Esophagus (tissue), 2 donors: ENCODE results near the gene KCNQ5. TPM values are rescaled to one million over a fixed set of nuclear protein-coding genes. Genes with fewer than 3 reads are reported as not detected.
"Not testable (repeated sequence)": the region's sequence is repeated elsewhere in the genome, so short reads cannot be mapped to it uniquely, and the experiment has no call there.

Experiments
- H3K27ac ChIP-seq, 2 donors: one replicate each; pipeline ENCODE4 v1.5.1; 2013; ENCODE audit warnings: low read depth in 2 of 2, mild to moderate bottlenecking in 2 of 2, inconsistent platforms in 1 of 2, low read length in 1 of 2, moderate library complexity in 1 of 2
- H3K27me3 ChIP-seq, 2 donors: one replicate each; pipeline ENCODE4 v1.6.1; 2013; ENCODE audit warnings: low read length in 2 of 2, control low read depth in 1 of 2, mild to moderate bottlenecking in 1 of 2; ENCODE audit not compliant: insufficient read depth in 2 of 2, control insufficient read depth in 1 of 2
- H3K36me3 ChIP-seq, 2 donors: one replicate each; pipeline ENCODE4 v1.6.1; 2013; ENCODE audit warnings: low read length in 1 of 2; ENCODE audit not compliant: control insufficient read depth in 2 of 2, insufficient read depth in 2 of 2
- H3K4me1 ChIP-seq, 2 donors: one replicate each; pipeline ENCODE4 v1.6.1; 2013; ENCODE audit warnings: low read length in 1 of 2; ENCODE audit not compliant: control insufficient read depth in 2 of 2, insufficient read depth in 2 of 2
- H3K4me3 ChIP-seq, 2 donors: one replicate each; pipeline ENCODE4 v1.5.1; 2013; ENCODE audit warnings: low read length in 2 of 2, mild to moderate bottlenecking in 2 of 2, low read depth in 1 of 2, moderate library complexity in 1 of 2
- H3K9me3 ChIP-seq, 2 donors: one replicate each; pipeline ENCODE4 v1.6.1; 2013; ENCODE audit warnings: mild to moderate bottlenecking in 2 of 2, low read depth in 1 of 2, low read length in 1 of 2, moderate library complexity in 1 of 2; ENCODE audit not compliant: control insufficient read depth in 2 of 2, insufficient read depth in 1 of 2
- WGBS, 2 donors: extraction: QIAGEN DNeasy Blood & Tissue Kit; methylation state at CpG; one replicate each; pipeline ENCODE4 v1.1.7; 2013; 5-methylcytosine and 5-hydroxymethylcytosine counted together
- polyA plus RNA-seq, 2 donors: library from polyadenylated mRNA; stranded (reverse); fragments of 200-250 nt; gene quantifications; one replicate each; pipeline ENCODE4 v1.2.3, GENCODE V29; 2013
- donor health status: healthy with polysubstance abuse.
- donor health status: Bipolar disorder and iron deficiency.

KCNQ5 gene
- polyA plus RNA-seq, 2 donors: 0.18 to 0.22 TPM

DNA sequence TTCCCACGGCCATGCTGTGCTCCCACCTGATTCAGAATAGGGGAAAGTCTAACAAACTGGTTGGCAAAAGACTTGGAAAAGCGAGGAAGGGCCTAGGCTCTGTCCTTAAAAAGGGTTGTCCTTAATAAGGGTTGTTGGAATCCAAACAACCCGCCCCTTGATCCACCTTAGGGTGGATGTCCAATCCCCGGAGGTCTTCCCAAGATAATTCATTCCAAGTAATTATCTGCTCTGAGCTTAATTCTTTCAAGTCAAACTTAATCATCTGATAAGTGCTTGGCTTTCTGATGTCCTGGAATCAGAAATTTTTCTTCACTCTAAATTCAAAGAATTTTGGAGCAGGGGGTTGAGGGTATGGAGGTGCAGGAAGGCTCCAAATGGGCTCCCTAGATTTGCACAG, 603.5 kb downstream of the KCNQ5 start, which contains the start of gene KHDC1L:
TSS of gene KHDC1L (minus strand) at position 101 of the 400 bp plus-strand sequence. CDS start at position 13, 88 bp downstream.
- H3K4me1 ChIP-seq: no peaks in the 10 kb centered on the region
- 91 to 92% methylated on average over 4 of the region's 4 CpGs for WGBS, 2 donors
- H3K27me3 ChIP-seq: no peaks in the 10 kb centered on the region
- no peak within 1 kb of the TSS for H3K4me3 ChIP-seq
- H3K36me3 ChIP-seq: no peaks in the 10 kb centered on the region
- H3K9me3 ChIP-seq: no peaks in the 10 kb centered on the region
- H3K27ac ChIP-seq: no peak within 1 kb of the TSS

DNA sequence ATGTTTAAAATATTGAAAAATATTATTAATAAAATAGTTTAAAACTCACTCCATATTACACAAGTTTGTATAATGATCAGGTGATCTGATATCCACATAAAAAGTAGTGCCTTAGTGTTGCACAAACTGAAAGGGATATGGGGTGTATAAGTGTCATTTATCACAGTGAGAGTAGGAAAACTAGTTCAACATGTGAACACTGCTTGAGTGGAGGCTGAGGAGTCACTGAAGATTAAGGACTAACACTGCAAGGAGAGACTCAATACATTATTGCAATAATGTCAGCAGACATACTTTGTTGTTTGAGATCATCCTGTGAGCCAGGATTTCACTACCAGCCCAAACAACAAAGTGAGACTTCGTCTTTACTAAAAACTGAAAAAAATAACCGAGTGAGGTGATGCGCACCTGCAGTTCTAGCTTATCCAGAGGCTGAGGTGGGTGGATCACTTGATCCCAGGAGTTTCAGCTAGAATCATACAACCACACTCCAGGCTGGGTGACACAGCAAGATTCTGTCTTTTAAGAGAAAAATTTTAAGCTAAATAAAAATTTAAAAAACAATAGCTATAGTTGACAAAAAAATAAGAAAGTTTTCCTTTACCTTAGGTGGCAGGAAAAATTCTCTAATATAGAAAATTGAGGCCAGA, 605.9 kb downstream of the KCNQ5 start:
- Histone ChIP-seq H3K9me3 (no peaks in the 10 kb centered on the region), H3K27me3 (no peaks in the 10 kb centered on the region)
- 84 to 94% methylated on average over 3 of the region's 3 CpGs for WGBS, 2 donors

DNA sequence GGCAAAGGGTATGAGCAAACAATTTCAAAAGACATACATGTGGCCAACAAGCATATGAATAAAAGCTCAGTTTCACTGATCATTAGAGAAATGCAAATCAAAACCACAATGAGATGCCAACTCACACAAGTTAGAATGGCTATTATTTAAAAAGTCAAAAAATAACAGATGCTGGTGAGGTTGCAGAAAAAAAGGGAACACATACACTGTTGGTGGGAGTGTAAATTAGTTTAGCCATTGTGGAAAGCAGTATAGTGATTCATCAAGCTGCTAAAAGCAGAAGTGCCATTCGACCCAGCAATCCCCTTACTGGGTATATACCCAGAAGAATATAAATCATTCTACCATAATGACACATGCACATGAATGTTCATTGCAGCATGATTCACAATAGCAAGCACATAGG, 610.1 kb downstream of the KCNQ5 start:
- 53 to 64% methylated on average over 1 of the region's 1 CpG for WGBS, 2 donors
- H3K4me3 ChIP-seq: no peak overlapping the region
- no peaks in the 10 kb centered on the region for H3K27me3 ChIP-seq
- H3K4me1 ChIP-seq: no peaks in the 10 kb centered on the region
- H3K36me3 ChIP-seq: no peaks in the 10 kb centered on the region
- H3K27ac ChIP-seq: no peak overlapping the region
- H3K9me3 ChIP-seq: no peaks in the 10 kb centered on the region

More for the DNA sequence above, 605.9 kb downstream of the KCNQ5 start:
- H3K27ac ChIP-seq: no peak overlapping the region
- no peak overlapping the region for H3K4me3 ChIP-seq
- H3K4me1 ChIP-seq: no peaks in the 10 kb centered on the region
- H3K36me3 ChIP-seq: no peaks in the 10 kb centered on the region

DNA sequence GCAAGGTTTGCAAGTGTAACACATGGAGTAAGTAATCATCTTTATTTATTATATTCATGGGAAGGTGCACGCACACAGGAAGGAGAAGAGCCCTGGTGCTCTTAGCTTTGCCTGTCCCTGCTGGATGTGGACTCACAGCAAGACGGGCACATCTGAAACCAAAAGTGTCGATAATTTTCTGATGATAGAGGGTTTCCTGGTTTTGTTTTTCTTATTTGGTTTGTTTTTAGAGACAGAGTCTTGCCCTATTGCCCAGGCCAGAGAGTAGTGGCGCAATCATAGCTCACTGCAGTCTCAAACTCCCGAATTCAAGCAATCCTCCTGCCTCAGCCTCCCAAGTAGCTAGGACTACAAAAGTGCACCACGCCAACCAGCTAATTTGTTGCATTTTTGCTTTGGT, 611.2 kb downstream of the KCNQ5 start:
- Histone ChIP-seq H3K27me3 (no peaks in the 10 kb centered on the region), H3K27ac (no peak overlapping the region), H3K4me3 (no peak overlapping the region), H3K4me1 (no peaks in the 10 kb centered on the region), H3K9me3 (no peaks in the 10 kb centered on the region), H3K36me3 (no peaks in the 10 kb centered on the region)
- WGBS, 2 donors: 86 to 91% methylated on average over 6 of the region's 6 CpGs

DNA sequence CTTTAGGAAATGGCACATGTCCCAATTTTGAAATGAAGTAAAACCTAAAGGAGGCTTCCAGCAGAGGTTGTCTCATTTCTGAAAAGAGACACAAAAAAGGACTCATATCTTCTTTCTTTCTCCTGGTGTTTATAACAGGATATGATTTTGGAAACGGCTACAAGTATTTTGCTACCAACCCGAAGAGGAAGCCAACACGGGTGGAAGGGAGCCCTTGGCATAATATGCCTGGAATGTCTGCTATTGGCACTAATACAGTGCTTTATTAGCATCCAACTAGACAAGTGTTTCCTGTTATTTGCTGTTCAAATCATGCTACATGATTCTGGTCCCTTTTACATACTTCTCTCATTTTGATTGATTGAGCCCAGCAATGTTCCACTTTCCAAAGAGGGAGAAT, 612.1 kb downstream of the KCNQ5 start:
- H3K27ac ChIP-seq, H3K27me3 ChIP-seq, H3K4me3 ChIP-seq, H3K4me1 ChIP-seq, H3K9me3 ChIP-seq, H3K36me3 ChIP-seq: not testable (repeated sequence)
- WGBS, 2 donors: 27 to 64% methylated on average over 3 of the region's 3 CpGs

DNA sequence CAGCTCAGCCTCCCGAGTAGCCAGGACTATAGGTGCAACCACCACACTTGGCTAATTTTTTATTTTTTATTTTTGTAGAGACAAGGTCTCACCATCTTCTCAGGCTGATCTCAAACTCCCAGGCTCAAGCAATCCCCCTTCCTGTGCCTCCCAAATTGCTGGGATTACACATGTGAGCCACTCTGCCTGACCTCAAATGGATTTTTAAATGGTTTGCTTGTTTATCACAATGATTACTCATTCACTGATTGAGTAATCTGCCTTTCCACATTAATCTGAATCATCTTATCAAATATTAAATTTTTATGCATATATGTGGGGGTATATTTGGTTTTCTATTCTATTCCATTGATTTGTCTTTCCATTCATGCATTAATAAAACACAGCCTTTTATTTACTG, 612.9 kb downstream of the KCNQ5 start:
- H3K4me1 ChIP-seq: no peaks in the 10 kb centered on the region
- WGBS, 2 donors: 92 to 93% methylated on average over 1 of the region's 1 CpG
- H3K27me3 ChIP-seq: no peaks in the 10 kb centered on the region
- no peaks in the 10 kb centered on the region for H3K9me3 ChIP-seq
- H3K27ac ChIP-seq: no peak overlapping the region
- H3K4me3 ChIP-seq: no peak overlapping the region
- no peaks in the 10 kb centered on the region for H3K36me3 ChIP-seq

DNA sequence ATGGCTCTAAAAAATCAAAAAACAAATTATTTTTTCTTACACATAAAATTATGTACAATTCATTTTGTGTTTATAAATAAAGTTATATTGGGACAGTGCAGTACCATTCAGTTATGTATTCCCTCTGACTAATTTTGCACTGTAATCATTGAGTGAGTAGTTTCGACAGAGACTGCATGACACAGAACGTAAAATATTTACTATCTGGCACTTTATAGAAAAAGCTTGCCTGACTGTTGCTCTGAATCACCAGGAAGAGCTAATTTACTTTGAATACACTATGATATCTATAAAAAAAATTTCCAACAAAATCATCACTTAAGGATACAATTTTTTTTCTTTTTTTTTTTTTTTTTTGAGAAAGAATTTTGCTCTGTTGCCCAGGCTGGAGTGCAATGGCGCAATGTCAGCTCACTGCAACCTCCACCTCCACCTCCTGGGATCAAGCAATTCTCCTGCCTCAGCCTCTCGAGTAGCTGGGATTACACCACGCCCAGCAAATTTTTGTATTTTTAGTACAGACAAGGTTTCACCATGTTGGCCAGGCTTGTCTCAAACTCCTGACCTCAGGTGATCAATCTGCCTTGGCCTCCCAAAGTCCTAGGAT, 614.4 kb downstream of the KCNQ5 start:
- WGBS, 2 donors: 78 to 87% methylated on average over 5 of the region's 5 CpGs

DNA sequence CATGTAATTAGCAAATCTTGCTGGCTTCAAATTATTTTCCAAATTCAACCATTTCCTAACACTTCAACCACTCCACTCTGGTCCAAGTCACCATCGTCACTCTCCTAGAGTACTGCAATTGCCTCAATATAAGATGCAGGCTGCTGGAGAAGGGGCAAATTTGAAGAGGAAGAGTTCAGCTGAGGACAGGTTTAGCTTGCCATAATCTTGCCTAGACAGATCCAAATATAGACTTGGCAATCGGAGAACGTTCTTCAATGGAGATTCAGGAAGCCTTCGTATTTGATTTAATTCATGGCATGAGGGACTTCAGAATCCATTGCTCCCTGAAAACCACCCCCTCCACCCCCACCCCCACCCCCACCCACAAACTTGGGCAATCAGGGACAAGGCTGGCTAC, 618.9 kb downstream of the KCNQ5 start:
- Histone ChIP-seq H3K9me3 (no peaks in the 10 kb centered on the region), H3K27ac (no peak overlapping the region), H3K27me3 (no peaks in the 10 kb centered on the region), H3K4me1 (no peaks in the 10 kb centered on the region), H3K36me3 (no peaks in the 10 kb centered on the region), H3K4me3 (no peak overlapping the region)
- 40 to 65% methylated on average over 4 of the region's 4 CpGs for WGBS, 2 donors

More for the DNA sequence above, 614.4 kb downstream of the KCNQ5 start:
- Histone ChIP-seq H3K27me3 (no peaks in the 10 kb centered on the region), H3K4me1 (no peaks in the 10 kb centered on the region), H3K4me3 (no peak overlapping the region), H3K9me3 (no peaks in the 10 kb centered on the region), H3K36me3 (no peaks in the 10 kb centered on the region), H3K27ac (no peak overlapping the region)

DNA sequence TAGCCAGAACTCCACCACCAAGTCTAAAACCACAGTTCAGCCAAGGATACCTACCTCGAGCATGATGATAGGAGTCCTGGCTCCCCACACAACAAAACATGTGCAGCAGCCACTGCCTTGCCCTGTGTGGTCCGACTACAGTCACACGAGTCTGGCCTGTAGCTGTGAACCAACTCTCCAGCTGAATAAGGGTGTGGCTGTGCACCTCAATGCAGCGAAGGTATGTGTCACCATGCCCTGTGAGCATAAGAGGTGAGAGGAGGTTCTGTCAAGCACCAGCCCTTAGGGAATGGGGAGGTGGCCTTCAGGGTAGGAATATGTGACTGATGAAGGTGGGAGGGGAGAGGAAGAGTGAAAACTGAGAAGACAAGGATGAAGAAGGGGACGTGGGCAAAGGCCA, 620.1 kb downstream of the KCNQ5 start:
- H3K36me3 ChIP-seq: no peaks in the 10 kb centered on the region
- WGBS, 2 donors: 80 to 81% methylated on average over 5 of the region's 5 CpGs
- no peak overlapping the region for H3K4me3 ChIP-seq
- no peaks in the 10 kb centered on the region for H3K9me3 ChIP-seq
- H3K27ac ChIP-seq: no peak overlapping the region
- H3K4me1 ChIP-seq: no peaks in the 10 kb centered on the region
- no peaks in the 10 kb centered on the region for H3K27me3 ChIP-seq
